ENCODE measurements around the gene CA9.

DNA sequence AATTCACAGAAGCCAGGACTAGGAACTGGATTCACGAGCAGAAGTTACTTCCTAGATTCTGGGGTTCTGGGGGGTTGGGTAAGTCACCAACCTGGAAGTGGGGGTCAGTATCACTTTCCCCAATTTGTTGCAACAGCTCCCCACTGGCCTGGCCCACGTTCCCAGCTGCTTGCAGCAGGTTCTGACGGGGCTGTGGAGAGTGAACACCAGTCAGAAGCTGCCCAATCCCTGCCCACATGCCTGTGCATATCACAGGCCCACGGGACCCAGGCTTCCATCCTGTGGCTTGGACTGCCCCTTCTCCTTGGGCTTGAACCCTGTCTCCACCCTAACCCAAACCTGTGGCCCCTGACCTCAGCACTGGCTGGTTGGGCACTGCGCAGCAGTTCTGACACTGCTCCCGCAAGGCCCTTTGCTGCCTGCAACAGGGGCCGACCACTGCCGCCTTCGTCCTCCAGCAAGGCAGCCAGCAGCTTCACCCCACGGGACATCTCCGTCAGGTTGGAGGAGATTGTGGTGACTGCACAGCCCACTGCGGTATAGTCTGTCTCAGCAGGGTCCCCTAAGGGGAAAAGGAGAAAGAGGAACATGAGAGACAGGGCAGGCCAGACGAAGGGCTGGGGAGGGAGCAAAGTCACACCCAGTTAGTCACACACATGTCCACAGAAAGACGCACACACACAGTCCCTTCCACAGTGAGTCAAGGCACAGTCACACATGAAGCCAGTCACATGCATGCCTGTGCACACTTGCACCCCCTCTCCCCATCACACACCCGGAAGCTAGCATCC, 45.2 kb downstream of the CA9 start:
- TF ChIP-seq, protein P1, sequence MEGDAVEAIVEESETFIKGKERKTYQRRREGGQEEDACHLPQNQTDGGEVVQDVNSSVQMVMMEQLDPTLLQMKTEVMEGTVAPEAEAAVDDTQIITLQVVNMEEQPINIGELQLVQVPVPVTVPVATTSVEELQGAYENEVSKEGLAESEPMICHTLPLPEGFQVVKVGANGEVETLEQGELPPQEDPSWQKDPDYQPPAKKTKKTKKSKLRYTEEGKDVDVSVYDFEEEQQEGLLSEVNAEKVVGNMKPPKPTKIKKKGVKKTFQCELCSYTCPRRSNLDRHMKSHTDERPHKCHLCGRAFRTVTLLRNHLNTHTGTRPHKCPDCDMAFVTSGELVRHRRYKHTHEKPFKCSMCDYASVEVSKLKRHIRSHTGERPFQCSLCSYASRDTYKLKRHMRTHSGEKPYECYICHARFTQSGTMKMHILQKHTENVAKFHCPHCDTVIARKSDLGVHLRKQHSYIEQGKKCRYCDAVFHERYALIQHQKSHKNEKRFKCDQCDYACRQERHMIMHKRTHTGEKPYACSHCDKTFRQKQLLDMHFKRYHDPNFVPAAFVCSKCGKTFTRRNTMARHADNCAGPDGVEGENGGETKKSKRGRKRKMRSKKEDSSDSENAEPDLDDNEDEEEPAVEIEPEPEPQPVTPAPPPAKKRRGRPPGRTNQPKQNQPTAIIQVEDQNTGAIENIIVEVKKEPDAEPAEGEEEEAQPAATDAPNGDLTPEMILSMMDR (IDR thresholded peaks at IDR 0.05; ENCODE audit: insufficient read depth, low read depth, low read length): no peak
- no peak for TF ChIP-seq EZH2 (IDR thresholded peaks at IDR 0.05; ENCODE audit: insufficient read depth, low read length)

Measured in astrocyte (in vitro differentiated cells and primary cell).